Globus pallidus (tissue), 1 donor: ENCODE results near the gene GALK2.
"Not testable (repeated sequence)": the region's sequence is repeated elsewhere in the genome, so short reads cannot be mapped to it uniquely, and the experiment has no call there.

ENCODE experiments used
- DNase-seq: peaks from one replicate; pipeline ENCODE4 v3.0.0-alpha.2; 2015; ENCODE audit warnings: low spot score

The GALK2 gene

DNA sequence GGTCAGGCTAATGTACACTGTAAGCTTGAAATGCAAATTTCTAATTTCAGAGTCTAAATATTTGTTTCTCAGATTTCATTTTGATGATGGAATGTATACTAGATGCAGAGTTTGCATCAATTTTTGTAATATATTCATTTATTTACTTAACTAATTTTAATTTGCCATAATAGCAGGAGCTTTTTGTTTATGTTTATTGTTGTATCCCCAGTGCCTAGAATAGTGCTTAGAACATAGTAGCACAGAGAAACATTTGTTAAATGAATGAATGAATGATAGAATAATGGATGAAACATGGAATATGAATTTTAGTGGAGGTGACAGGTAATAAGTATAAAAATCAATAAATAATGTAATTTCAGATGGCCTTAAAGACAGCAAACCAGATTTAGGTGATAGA lies 5.2 kb upstream of the GALK2 start:
- DNase-seq = no peak

DNA sequence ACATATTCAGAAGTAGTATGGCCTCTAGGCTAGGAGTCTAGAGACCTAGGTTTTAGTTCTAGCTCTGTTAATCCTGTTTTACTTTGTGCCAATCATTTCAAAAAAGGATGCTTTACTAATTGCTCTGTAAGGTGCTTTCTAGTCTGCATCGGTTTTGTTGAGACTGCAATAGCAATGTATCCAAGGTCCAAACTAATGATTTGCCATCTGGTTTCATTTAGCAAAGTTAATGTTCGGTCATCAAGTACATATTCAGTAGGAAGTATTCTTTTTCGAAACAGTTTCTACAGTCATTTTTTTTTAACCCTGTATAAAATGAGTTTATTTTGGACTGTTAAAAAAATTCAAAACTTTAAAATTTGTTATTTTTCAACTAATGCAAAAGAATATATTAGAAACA lies 2.0 kb upstream of the GALK2 start:
- DNase-seq = no peak

GRCh38 chr15:49171790-49172189 lies 1.7 kb downstream of the GALK2 start:
- DNase-seq = no peak

DNA sequence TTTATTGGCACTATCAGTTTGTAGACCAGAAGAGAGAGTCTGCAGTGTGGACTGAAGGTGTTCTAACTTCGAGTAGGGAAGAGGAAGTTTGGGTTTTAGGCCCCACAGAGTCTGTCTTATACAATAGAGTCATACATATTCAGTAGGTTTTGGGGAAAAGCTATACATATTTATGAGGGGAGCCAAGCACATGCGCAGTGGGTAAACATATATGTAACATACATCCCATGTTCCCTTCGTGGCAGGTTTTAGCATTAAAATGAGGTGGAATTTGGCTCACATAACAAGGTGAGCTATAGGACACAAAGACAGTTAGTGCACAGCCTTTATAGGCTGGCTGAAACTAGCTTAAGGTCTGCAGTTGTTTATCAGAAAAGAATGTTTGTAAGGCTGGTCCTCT lies 4.9 kb downstream of the GALK2 start:
- no peak for DNase-seq

GRCh38 chr15:49175582-49176397 lies 5.7 kb downstream of the GALK2 start:
- DNase-seq = not testable (repeated sequence)

DNA sequence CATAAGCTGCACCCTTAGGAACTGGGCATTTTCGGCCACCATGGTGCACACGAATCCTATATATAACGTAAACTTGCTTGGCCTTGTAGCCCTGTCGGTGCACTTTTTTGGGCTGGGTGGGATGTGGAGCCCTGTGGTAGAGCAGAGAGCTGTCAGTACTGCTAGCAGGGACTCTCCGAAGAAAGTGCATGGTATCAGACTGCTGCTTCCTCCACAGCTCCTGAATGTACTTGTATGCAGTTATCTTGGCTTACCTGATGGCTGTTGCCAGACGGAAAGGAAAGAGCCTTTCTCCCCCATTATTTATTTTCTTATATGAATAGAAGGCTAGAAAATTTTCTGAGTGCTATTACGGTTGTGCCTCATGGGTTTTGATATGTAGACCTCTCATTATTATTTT lies 8.4 kb downstream of the GALK2 start:
- no peak for DNase-seq

GRCh38 chr15:49179433-49180190 lies 9.6 kb downstream of the GALK2 start:
- DNase-seq = peak; percentile 62

- DNase-seq = no peak
Measured at GRCh38 chr15:49182128-49182527, 12.1 kb downstream of the GALK2 start.

- not testable (repeated sequence) for DNase-seq
Measured at GRCh38 chr15:49183741-49184140, 13.7 kb downstream of the GALK2 start.

GRCh38 chr15:49185473-49185872 lies 15.4 kb downstream of the GALK2 start:
- DNase-seq = no peak

DNA sequence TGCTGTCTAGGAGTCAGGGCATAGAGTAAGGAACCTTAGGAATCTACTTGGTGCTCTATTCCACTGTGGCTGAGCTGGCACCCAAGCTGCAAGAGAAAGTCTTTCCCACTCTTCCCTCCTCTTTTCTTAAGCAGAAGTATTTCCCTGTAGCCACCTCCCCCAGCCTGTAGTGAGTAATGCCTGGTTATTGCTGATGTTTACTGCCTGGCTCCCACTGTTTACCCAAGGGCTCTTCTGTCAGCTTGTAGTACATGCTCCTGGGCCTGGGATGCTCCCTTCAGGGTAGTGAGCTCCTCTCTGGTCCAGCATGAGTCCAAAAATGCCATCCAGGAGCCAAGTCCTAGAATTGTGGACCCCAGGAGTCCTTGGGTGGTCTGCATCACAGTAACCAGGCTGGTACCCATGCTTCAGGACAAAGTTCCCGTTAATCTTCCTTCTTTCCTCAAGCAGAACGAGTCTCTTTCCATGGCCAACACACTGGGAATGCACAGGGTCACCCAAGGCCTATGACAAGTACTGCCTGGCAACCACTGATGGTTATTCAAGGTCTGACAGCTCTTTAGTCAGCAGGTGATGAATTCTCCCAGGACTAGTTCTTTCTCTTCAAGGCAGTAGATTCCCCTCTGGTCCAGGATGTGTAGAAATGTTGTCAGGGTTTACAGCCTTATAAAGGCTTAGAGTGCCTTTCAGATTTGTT lies 17.6 kb downstream of the GALK2 start:
- DNase-seq = no peak

- no peak for DNase-seq
Measured at GRCh38 chr15:49188933-49189332, 18.9 kb downstream of the GALK2 start.

- DNase-seq = no peak
Measured at GRCh38 chr15:49189631-49190030, 19.6 kb downstream of the GALK2 start.

DNA sequence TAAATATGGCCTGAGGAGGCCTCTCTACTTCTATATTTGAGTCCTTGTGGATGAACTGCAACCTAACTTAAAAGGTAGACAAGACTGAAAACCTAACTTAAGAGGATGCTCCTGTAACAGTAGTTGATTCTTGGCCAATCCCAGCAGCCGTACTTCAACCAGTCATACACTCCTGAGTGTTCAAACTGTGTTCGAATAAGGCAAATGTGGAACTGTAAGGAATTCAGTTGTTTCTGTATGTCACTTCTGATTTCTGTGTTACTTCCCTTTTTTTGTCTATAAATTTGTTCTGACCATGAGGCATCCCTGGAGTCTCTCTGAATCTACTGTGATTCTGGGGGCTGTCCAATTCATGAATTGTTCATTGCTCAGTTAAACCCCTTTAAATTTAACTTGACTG lies 20.5 kb downstream of the GALK2 start:
- DNase-seq = no peak

GRCh38 chr15:49191892-49192291 lies 21.8 kb downstream of the GALK2 start:
- no peak for DNase-seq

DNA sequence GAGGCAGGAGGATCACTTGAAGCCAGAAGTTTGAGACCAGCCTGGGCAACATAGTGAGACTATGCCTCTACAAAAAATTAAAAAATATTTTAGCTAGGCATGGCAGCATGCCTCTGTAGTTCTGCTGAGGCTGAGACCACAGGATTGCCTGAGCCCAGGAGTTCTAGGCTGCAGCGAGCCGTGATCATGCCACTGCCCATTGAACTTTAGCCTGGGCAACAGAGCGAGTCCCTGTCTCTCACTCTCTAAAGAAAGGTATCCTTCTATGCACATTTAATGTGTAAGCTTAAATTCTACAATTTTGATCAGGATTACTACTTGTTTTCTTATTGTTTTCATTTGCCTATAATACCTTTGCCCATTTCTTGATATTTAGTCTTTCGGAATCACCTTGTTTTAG lies 26.8 kb downstream of the GALK2 start:
- DNase-seq = no peak

DNA sequence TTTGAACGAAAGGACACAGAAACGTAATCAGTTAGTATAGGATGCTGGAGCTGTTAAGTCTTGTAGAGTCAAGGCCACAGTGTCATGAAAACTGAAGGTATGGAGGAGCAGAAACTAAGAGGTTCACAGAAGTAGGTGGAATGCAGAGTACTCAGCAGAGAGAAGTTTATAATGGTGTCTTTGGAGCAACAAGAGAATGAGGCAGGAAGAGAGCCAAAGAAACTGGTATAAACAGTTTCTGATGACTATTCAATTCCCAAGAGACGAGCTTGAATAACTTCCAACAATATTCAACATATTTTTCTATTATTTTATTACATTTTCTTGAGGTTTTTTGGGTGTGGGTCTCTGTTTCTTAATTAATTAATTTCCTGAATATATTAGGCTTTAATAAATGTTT lies 29.6 kb downstream of the GALK2 start:
- DNase-seq = no peak

DNA sequence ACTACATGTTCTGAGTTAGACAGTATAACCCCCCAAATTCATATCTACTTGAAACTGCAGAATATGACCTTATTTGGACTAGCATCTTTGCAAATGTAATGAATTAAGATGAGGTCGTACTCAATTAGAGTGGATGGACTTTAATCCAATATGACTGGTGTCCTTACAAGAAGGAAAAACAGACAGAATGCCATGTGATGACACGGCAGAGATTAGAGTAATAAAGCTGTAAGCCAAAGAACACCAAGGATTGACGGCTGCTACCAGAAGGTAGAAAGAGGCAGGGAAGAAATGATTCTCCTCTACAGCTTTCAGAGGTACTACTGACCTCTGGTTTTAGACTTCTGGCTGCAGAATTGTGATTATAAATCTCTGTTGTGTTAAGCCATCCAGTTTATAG lies 30.3 kb downstream of the GALK2 start:
- no peak for DNase-seq

GRCh38 chr15:49208102-49208501 lies 38.1 kb downstream of the GALK2 start:
- not testable (repeated sequence) for DNase-seq

- no peak for DNase-seq
Measured at GRCh38 chr15:49212897-49213296, 42.9 kb downstream of the GALK2 start.

DNA sequence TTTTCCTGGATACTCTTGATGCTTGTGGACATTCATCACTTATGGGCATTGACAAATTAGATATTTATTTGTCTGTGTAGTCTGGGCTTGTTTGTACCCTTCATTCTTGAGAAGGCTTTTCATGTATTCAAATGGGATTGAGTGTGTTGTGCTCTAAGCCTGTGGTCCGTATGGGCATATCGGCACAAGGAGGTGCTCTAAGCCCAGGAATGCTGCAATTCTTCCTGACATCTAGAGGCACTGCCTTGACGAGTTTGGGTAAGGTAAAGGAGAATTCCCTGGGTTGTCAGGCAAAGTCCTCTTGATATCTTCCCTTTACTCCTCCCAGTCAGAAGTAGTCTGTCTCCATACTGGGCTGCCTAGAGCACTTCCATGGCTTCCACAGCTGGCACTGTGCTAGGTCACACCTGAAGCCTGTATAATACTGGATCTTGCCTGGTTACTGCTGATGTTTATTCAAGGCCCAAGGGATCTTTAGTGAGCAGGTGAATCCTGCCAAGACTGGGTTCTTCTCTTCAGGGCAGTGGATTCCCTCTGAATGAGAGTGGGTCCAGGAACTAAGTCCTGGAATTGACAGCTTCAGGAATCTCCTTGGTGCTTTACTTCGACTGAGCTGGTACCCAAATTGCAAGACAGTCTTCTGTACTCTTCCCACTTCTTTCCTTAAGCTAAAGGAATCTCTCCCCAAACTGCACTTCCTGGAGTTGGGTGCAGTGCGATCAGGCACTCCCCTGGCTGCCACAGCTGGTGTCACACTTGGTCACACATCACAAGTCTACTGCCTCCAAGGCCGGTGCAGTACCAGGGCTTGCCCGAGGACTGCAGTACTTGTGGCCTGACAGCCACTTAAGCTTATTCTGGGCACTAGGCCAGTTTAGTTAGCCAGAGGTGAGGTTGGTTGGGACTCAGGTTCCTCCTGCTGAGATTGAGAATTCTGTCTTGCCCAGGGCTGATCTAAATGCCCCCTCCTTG lies 46.0 kb downstream of the GALK2 start:
- no peak for DNase-seq
